GM04504 (cell line): Measurements from ENCODE around the gene RPN2.

ENCODE experiments used
- DNase-seq: peaks from one replicate; pipeline ENCODE4 v3.0.0-alpha.2; 2012; ENCODE audit warnings: low read depth

RPN2 gene

GRCh38 chr20:37218976-37219375, 39.8 kb downstream of the RPN2 start:
- no peak for DNase-seq

- DNase-seq = no peak
Observed at GRCh38 chr20:37219751-37220668, 40.9 kb downstream of the RPN2 start.

GRCh38 chr20:37220731-37221130, 41.6 kb downstream of the RPN2 start:
- DNase-seq = no peak

DNA sequence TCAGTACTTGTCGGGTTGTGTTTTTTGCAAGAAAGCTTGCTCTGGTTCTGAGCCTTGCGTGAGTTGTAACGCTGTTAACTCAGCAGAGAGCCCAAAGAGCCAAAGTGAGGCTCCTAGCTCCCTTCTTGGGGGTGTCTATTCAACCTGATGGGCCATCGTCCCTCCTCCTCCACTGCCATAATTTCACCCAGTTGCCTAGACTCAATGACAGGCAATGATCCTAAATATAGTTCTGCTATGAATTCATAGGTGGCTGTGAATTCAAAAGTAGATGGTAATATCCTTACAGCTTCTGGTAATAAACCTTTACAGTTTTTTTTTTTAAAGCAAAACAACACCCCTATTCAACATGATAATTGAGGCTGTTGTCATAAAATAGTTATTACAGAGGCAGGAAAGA, 43.0 kb downstream of the RPN2 start:
- no peak for DNase-seq

GRCh38 chr20:37223053-37223452, 43.9 kb downstream of the RPN2 start:
- DNase-seq = peak; percentile 83

DNA sequence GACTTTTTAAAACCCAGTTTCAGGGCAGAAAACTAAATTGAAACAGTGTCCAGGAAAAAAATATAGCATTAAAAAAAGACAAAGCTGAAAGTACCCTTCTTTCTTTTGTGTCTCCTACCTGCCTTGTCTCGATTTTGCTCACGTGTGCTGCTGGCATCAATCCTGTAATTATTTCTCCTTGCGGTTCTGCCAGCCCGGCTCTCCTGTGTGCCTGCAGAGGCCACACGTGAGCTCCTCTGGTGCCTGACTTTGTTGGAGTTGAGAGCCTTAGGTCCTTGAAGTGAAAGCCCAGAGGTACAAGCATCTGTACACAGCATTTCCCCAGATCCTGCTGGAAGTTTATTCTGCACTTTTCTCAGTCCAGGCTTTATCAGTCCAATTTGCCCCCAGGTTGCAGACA, 46.0 kb downstream of the RPN2 start:
- no peak for DNase-seq

GRCh38 chr20:37226889-37227288, 47.8 kb downstream of the RPN2 start:
- DNase-seq = no peak

- DNase-seq = no peak
Observed at GRCh38 chr20:37228082-37228481, 49.0 kb downstream of the RPN2 start.

DNA sequence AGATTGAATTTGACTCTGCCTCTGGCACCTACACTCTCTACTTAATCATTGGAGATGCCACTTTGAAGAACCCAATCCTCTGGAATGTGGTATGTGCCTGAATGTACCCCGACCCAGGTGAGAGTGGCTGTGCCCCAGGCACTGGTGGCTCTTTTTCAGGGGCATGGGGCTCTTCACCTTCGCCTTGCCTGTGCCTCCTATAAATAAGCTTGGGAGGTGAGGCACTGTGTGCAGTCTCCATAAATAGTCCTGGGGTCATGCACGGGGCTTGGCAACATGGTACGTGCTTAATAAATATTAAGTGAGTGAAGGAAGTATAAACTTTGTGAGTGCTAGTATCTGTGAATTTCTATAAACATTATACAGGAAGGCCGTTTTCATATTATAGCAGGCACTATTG, 49.5 kb downstream of the RPN2 start:
- DNase-seq = no peak

GRCh38 chr20:37229357-37229756, 50.2 kb downstream of the RPN2 start:
- no peak for DNase-seq

DNA sequence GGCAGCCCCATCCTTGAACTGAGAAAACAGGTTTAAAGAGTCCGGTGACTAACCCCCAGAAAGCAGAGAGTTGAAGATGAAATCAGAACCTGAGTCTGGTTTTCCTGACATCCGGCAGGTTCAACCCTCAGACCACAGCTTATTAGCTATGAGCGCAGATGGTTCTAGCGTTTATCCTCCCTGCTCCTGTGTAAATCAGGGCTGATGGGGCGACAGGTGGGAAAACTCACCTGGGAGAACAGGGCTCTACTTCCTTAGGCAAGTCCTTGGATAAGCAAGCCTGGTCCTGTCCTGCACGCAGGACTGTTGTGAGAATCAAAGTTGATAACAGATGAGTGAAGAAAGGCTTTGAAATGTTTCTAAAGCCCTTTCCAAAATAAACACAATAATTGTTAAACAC, 51.1 kb downstream of the RPN2 start:
- no peak for DNase-seq

GRCh38 chr20:37231947-37232630, 53.0 kb downstream of the RPN2 start:
- DNase-seq = no peak

- DNase-seq = no peak
Observed at GRCh38 chr20:37233548-37234253, 54.6 kb downstream of the RPN2 start.

DNA sequence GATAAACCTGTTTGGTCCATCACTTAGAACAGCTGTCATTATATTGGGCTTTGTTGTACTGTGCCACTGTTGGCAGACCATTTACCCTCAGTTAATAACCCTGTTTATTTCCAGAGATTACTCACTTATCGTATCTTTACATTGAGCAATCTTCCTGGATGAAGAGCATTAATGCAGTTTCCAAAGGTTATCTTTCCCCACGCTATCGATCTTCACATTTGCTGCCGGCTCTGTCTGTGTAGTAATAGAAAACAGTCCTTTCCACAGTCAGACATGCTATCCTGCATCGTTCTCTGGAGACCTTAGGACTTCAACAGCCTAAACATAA, 55.1 kb downstream of the RPN2 start:
- no peak for DNase-seq

- no peak for DNase-seq
Observed at GRCh38 chr20:37235065-37235464, 55.9 kb downstream of the RPN2 start.

- DNase-seq = no peak
Observed at GRCh38 chr20:37236462-37236861, 57.3 kb downstream of the RPN2 start.

DNA sequence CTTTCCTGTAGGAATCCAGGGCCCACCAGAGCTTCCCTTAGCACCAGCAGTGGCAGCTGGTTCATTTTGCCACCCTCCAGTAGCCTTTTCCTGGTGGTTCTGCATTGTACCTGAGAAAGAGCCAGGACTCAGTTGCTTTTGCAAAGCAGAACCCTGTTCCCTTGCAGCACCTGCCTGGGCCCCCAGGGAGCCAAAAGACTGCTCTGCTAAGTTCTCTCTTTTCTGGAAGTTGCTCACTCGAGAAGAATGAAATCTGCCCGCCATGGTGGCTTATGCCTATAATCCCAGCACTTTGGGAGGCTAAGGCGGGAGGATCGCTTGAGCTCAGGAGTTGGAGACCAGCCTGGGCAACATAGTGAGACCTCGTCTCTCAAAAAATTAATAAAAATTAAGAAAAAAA, 58.5 kb downstream of the RPN2 start:
- DNase-seq = no peak

- DNase-seq = no peak
Observed at GRCh38 chr20:37238426-37238825, 59.3 kb downstream of the RPN2 start.

- DNase-seq = no peak
Observed at GRCh38 chr20:37238935-37239451, 59.9 kb downstream of the RPN2 start.

- no peak for DNase-seq
Observed at GRCh38 chr20:37240337-37241067, 61.4 kb downstream of the RPN2 start.

DNA sequence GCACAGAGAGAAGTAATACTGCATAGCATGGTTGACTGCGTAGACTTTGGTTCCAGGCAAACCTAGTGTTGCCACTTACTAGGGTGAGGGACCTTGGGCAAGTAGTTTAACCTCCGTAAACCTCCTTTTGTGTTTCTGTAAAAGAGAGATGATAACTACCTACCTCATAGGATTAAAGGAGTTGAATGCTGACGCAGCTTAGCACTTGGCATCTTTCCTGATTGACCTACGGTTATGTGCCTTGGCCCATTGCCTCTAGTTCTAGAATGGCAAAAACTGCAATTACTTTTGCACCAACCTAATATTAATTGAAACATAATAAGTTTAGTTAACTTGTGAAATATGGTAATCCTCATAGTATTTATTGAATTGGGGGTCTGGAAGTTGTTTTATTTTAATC, 63.4 kb downstream of the RPN2 start:
- no peak for DNase-seq
